Brain microvascular endothelial cell (primary cell): ENCODE results near the gene TWF2.

Experiments used
- DNase-seq: peaks from one replicate; pipeline ENCODE4 v3.0.0-alpha.2; 2020
- H3K27ac ChIP-seq: fragments of 250-450 bp; sonication (Bioruptor Pico); 2 replicates; pipeline ENCODE4 v1.5.1; 2020; ENCODE audit warnings: mild to moderate bottlenecking, moderate library complexity
- H3K27me3 ChIP-seq: fragments of 250-450 bp; sonication (Bioruptor Pico); replicated peaks from 2 replicates; pipeline ENCODE4 v1.5.1; 2020; ENCODE audit warnings: mild to moderate bottlenecking
- H3K36me3 ChIP-seq: fragments of 250-450 bp; sonication (Bioruptor Pico); replicated peaks from 2 replicates; pipeline ENCODE4 v1.5.1; 2020; ENCODE audit warnings: mild to moderate bottlenecking
- H3K4me3 ChIP-seq: 2 replicates; pipeline ENCODE4 v1.5.1; 2011; ENCODE audit warnings: low read depth, mild to moderate bottlenecking, control low read depth, low read length, moderate library complexity
- CTCF ChIP-seq: IDR thresholded peaks from 2 replicates; pipeline ENCODE4 v1.5.1; 2011; ENCODE audit warnings: low read depth, mild to moderate bottlenecking, moderate library complexity, low read length, control low read depth, inconsistent platforms; ENCODE audit errors: missing control alignments
- in situ Hi-C: cut with HindIII; loops from 2 replicates; pipeline ENCODE4 v1.10.0; 2017; ENCODE audit warnings: low sequenced_read_pairs, low pct_ligation_motif_present

Gene TWF2

DNA sequence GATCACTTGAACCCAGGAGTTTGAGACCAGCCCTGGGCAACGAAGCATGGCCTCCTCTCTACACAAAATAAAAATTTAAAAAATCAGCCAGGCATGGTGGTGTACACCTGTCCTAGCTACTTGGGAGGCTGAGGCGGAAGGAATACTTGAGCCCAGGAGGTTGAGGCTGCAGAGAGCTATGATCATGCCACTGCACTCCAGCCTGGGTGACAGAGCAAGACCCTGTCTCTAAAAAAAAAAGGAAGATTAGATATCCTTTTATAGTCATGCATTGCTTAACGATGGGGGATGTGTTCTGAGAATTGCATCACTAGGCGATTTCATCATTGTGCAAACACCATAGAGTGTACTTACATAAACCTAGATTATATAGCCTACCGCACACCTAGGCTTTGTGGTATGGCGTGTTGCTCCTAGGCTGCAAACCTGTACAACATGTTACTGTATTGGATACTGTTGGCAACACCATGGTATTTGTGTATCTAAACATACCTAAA lies 28.4 kb downstream of the TWF2 start:
- in situ Hi-C loops = no loop called here
- TF ChIP-seq CTCF = no peak
- DNase-seq = no peak
- peaks cover 85% of the 10 kb centered on the region for H3K36me3 ChIP-seq
- H3K27me3 ChIP-seq = no peaks in the 10 kb centered on the region
- no peak overlapping the region for H3K4me3 ChIP-seq
- no peak overlapping the region for H3K27ac ChIP-seq

DNA sequence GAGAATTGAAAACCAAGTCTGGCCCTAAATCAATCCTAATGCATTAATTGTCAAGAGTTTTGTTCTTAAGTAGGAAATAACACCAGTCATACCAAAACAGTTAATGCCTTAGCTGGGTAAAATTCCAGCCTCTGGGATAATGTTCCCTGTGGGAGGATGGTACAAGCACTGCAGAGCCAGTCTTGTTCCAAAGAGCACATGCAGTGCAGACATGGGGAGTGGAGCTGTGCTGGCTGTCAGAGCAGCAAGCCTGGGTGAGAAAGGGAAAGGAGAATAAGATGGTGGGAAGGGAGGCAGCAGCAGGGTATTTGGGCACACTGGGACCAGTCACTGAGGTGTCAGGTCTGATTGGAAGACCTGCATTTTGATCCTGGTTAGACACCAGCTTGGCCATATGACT lies 28.9 kb downstream of the TWF2 start:
- H3K27me3 ChIP-seq = no peaks in the 10 kb centered on the region
- in situ Hi-C loops = no loop called here
- H3K27ac ChIP-seq = no peak overlapping the region
- DNase-seq = no peak
- TF ChIP-seq CTCF = no peak
- no peak overlapping the region for H3K4me3 ChIP-seq
- peaks cover 87% of the 10 kb centered on the region for H3K36me3 ChIP-seq

GRCh38 chr3:52208556-52208955 lies 30.4 kb downstream of the TWF2 start:
- no peak for TF ChIP-seq CTCF
- no peak overlapping the region for H3K27ac ChIP-seq
- H3K36me3 ChIP-seq = peaks cover 88% of the 10 kb centered on the region

GRCh38 chr3:52205727-52206372 lies 33.1 kb downstream of the TWF2 start:
- Histone ChIP-seq H3K27me3 (no peaks in the 10 kb centered on the region), H3K4me3 (no peak overlapping the region), H3K27ac (no peak overlapping the region), H3K36me3 (peaks cover 83% of the 10 kb centered on the region)
- DNase-seq = no peak
- in situ Hi-C loops = no loop called here
- TF ChIP-seq CTCF = no peak

More at GRCh38 chr3:52208556-52208955, 30.4 kb downstream of the TWF2 start:
- no peaks in the 10 kb centered on the region for H3K27me3 ChIP-seq
- H3K4me3 ChIP-seq = no peak overlapping the region
- in situ Hi-C loops = no loop called here
- no peak for DNase-seq

DNA sequence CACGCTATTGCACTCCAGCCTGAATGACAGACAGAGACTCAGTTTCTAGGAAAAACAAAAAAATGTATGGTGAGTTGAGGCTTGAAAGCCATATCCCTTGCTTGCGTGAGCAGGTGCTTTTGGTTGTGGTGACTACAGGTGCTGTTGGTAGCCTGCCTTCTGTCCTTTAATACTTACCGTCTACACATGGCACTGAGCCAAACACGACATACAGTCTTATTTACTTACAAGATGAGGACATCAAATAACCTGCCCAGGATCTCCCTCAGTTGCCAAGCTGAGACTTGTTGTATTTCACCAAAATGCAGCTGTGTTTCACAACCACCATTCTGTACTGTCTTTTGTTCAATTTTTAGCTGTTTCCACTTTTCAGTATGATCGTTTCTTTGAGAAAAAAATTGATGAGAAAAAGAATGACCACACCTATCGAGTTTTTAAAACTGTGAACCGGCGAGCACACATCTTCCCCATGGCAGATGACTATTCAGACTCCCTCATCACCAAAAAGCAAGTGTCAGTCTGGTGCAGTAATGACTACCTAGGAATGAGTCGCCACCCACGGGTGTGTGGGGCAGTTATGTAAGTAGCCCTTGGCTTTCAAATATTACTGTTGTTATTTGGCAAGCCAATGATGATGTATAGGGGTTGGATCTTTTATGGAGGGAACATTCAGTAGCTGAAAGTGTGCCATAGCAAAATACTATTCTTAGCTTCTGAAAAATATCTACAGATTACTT lies 34.5 kb downstream of the TWF2 start:
- DNase-seq = no peak
- Histone ChIP-seq H3K27me3 (no peaks in the 10 kb centered on the region), H3K27ac (no peak overlapping the region), H3K36me3 (peaks cover 72% of the 10 kb centered on the region), H3K4me3 (no peak overlapping the region)
- TF ChIP-seq CTCF = no peak
- in situ Hi-C loops = no loop called here
